ENCODE data around the gene CYB5R3.
A peak's percentile ranks its signal among the peaks of the same experiment; 100 is the strongest.

Gene CYB5R3

DNA sequence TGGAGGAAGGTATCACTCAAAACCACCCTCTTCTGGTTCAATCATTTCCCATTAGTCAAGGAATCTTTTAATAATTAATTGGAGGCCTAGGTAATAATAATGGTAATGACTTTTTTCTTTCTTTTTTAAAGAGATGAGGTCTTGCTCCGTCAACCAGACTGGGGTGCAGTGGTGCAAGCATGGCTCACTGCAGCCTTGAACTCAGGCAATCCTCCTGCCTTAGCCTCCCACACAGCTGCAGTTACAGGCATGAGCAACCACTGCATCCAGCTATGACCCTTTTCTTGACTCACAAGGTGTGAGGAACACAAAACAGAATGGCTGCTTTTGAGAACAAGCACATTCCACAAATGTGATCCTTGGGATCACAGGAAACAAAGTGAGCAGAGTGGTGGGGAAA lies 38.1 kb downstream of the CYB5R3 start:
- ATAC-seq: no peak

DNA sequence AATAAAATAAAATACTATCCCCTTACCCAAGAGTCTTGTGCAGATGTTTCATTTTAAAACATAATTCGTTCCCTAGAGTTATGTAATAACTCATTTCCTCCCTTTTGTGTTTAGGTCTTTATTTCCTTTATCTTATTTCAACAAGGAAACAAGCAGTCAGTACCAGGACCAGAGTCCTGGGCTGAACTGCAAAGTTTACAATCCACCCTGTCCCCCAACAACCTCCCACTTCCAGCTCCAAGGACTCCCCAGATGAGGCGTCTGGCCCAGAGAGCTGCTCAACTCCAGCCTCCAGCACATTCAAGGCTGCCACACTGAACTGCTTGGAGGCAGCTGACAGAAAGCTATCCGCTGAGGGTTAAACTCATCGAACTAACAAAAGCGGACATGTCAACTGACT lies 39.0 kb downstream of the CYB5R3 start:
- TF ChIP-seq CSDC2 (CRISPR knock-in tag; IDR thresholded peaks at IDR 0.05) (no peak), ARNTL (CRISPR knock-in tag; IDR thresholded peaks at IDR 0.05; ENCODE audit: borderline replicate concordance, low read depth) (no peak), ZNF70 (CRISPR knock-in tag; IDR thresholded peaks at IDR 0.05) (no peak), TCF4 (CRISPR knock-in tag; IDR thresholded peaks at IDR 0.05; ENCODE audit: borderline replicate concordance) (no peak), ZC3H10 (CRISPR knock-in tag; IDR thresholded peaks at IDR 0.05) (no peak), ZFP30 (CRISPR knock-in tag; IDR thresholded peaks at IDR 0.05) (no peak), ISL1 (CRISPR knock-in tag; IDR thresholded peaks at IDR 0.05) (no peak), RARB (CRISPR knock-in tag; IDR thresholded peaks at IDR 0.05) (no peak), BACH2 (CRISPR knock-in tag; IDR thresholded peaks at IDR 0.05; ENCODE audit: borderline replicate concordance) (no peak), ESRRG (CRISPR knock-in tag; IDR thresholded peaks at IDR 0.05) (no peak), SNAI2 (CRISPR knock-in tag; IDR thresholded peaks at IDR 0.05) (no peak), ZNF565 (CRISPR knock-in tag; conservative IDR thresholded peaks at IDR 0.05; ENCODE audit: low read depth) (no peak), ZNF8 (CRISPR knock-in tag; IDR thresholded peaks at IDR 0.05) (no peak), PPARA (CRISPR knock-in tag; IDR thresholded peaks at IDR 0.05; ENCODE audit: borderline replicate concordance) (no peak), GLIS3 (CRISPR knock-in tag; IDR thresholded peaks at IDR 0.05) (no peak), TOX (CRISPR knock-in tag; IDR thresholded peaks at IDR 0.05; ENCODE audit: borderline replicate concordance) (no peak)
- TF ChIP-seq, protein P1, sequence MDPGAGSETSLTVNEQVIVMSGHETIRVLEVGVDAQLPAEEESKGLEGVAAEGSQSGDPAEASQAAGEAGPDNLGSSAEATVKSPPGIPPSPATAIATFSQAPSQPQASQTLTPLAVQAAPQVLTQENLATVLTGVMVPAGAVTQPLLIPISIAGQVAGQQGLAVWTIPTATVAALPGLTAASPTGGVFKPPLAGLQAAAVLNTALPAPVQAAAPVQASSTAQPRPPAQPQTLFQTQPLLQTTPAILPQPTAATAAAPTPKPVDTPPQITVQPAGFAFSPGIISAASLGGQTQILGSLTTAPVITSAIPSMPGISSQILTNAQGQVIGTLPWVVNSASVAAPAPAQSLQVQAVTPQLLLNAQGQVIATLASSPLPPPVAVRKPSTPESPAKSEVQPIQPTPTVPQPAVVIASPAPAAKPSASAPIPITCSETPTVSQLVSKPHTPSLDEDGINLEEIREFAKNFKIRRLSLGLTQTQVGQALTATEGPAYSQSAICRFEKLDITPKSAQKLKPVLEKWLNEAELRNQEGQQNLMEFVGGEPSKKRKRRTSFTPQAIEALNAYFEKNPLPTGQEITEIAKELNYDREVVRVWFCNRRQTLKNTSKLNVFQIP (CRISPR knock-in tag; IDR thresholded peaks at IDR 0.05; ENCODE audit: borderline replicate concordance, low read depth): no peak
- TF ChIP-seq, protein P2, sequence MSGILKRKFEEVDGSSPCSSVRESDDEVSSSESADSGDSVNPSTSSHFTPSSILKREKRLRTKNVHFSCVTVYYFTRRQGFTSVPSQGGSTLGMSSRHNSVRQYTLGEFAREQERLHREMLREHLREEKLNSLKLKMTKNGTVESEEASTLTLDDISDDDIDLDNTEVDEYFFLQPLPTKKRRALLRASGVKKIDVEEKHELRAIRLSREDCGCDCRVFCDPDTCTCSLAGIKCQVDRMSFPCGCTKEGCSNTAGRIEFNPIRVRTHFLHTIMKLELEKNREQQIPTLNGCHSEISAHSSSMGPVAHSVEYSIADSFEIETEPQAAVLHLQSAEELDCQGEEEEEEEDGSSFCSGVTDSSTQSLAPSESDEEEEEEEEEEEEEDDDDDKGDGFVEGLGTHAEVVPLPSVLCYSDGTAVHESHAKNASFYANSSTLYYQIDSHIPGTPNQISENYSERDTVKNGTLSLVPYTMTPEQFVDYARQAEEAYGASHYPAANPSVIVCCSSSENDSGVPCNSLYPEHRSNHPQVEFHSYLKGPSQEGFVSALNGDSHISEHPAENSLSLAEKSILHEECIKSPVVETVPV (CRISPR knock-in tag; IDR thresholded peaks at IDR 0.05): no peak
- TF ChIP-seq, protein P3, sequence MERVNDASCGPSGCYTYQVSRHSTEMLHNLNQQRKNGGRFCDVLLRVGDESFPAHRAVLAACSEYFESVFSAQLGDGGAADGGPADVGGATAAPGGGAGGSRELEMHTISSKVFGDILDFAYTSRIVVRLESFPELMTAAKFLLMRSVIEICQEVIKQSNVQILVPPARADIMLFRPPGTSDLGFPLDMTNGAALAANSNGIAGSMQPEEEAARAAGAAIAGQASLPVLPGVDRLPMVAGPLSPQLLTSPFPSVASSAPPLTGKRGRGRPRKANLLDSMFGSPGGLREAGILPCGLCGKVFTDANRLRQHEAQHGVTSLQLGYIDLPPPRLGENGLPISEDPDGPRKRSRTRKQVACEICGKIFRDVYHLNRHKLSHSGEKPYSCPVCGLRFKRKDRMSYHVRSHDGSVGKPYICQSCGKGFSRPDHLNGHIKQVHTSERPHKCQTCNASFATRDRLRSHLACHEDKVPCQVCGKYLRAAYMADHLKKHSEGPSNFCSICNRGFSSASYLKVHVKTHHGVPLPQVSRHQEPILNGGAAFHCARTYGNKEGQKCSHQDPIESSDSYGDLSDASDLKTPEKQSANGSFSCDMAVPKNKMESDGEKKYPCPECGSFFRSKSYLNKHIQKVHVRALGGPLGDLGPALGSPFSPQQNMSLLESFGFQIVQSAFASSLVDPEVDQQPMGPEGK (CRISPR knock-in tag; IDR thresholded peaks at IDR 0.05; ENCODE audit: borderline replicate concordance): no peak
- TF ChIP-seq, protein P4, sequence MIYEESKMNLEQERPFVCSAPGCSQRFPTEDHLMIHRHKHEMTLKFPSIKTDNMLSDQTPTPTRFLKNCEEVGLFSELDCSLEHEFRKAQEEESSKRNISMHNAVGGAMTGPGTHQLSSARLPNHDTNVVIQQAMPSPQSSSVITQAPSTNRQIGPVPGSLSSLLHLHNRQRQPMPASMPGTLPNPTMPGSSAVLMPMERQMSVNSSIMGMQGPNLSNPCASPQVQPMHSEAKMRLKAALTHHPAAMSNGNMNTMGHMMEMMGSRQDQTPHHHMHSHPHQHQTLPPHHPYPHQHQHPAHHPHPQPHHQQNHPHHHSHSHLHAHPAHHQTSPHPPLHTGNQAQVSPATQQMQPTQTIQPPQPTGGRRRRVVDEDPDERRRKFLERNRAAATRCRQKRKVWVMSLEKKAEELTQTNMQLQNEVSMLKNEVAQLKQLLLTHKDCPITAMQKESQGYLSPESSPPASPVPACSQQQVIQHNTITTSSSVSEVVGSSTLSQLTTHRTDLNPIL (CRISPR knock-in tag; IDR thresholded peaks at IDR 0.05; ENCODE audit: low read depth): no peak
- no peak for ATAC-seq

More for the DNA sequence above, 38.1 kb downstream of the CYB5R3 start:
- no peak for TF ChIP-seq ZFP30 (CRISPR knock-in tag; IDR thresholded peaks at IDR 0.05)
- TF ChIP-seq PPARA (CRISPR knock-in tag; IDR thresholded peaks at IDR 0.05; ENCODE audit: borderline replicate concordance): no peak
- no peak for TF ChIP-seq ZNF565 (CRISPR knock-in tag; conservative IDR thresholded peaks at IDR 0.05; ENCODE audit: low read depth)
- TF ChIP-seq ZC3H10 (CRISPR knock-in tag; IDR thresholded peaks at IDR 0.05): no peak
- TF ChIP-seq RARB (CRISPR knock-in tag; IDR thresholded peaks at IDR 0.05): no peak
- no peak for TF ChIP-seq ARNTL (CRISPR knock-in tag; IDR thresholded peaks at IDR 0.05; ENCODE audit: borderline replicate concordance, low read depth)
- TF ChIP-seq, protein P2 (CRISPR knock-in tag; IDR thresholded peaks at IDR 0.05): no peak

DNA sequence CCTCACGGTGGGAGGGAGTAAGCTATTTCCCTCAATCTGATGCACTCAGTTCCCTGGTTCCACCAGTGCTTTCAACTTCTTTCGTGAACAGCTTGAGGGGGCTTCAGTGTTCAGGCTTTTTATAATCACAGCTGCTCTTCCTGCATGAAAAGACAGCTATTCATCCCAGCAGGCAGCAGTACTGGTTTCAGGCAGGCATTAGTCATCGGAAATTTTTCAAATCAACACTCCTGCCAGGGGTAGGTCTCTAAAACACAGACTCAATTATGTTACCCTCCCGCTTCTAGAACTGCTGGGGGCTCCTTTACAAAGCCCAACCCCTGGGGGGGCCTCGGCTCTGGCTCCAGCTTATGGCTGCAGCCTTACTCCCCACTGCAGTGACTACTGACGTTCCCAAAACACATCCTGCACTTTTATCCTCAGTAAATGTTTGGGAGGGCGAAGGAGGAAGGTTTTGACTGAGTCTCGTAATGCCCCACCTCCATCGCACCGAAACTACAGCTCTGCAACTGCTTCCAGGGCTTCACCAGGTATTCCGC lies 40.3 kb downstream of the CYB5R3 start:
- TF ChIP-seq ZFP3 (CRISPR knock-in tag; IDR thresholded peaks at IDR 0.05): no peak
- TF ChIP-seq, protein P3 (CRISPR knock-in tag; IDR thresholded peaks at IDR 0.05; ENCODE audit: borderline replicate concordance): no peak; the same call in 1 of the 2 replicates
- TF ChIP-seq, protein P1 (CRISPR knock-in tag; IDR thresholded peaks at IDR 0.05; ENCODE audit: borderline replicate concordance, low read depth): no peak
- no peak for TF ChIP-seq CSDC2 (CRISPR knock-in tag; IDR thresholded peaks at IDR 0.05)
- TF ChIP-seq ZNF565 (CRISPR knock-in tag; conservative IDR thresholded peaks at IDR 0.05; ENCODE audit: low read depth): no peak
- TF ChIP-seq OSR1 (CRISPR knock-in tag; IDR thresholded peaks at IDR 0.05): no peak
- no peak for TF ChIP-seq PPARA (CRISPR knock-in tag; IDR thresholded peaks at IDR 0.05; ENCODE audit: borderline replicate concordance)
- TF ChIP-seq ZC3H10 (CRISPR knock-in tag; IDR thresholded peaks at IDR 0.05): no peak
- no peak for TF ChIP-seq ZFP30 (CRISPR knock-in tag; IDR thresholded peaks at IDR 0.05)
- TF ChIP-seq ARNTL (CRISPR knock-in tag; IDR thresholded peaks at IDR 0.05; ENCODE audit: borderline replicate concordance, low read depth): no peak
- TF ChIP-seq TOX (CRISPR knock-in tag; IDR thresholded peaks at IDR 0.05; ENCODE audit: borderline replicate concordance): no peak
- no peak for TF ChIP-seq GLIS3 (CRISPR knock-in tag; IDR thresholded peaks at IDR 0.05)
- no peak for TF ChIP-seq ISL1 (CRISPR knock-in tag; IDR thresholded peaks at IDR 0.05)
- no peak for TF ChIP-seq TCF4 (CRISPR knock-in tag; IDR thresholded peaks at IDR 0.05; ENCODE audit: borderline replicate concordance)
- no peak for TF ChIP-seq BACH2 (CRISPR knock-in tag; IDR thresholded peaks at IDR 0.05; ENCODE audit: borderline replicate concordance)
- ATAC-seq: peak; percentile 71

Data from SK-N-SH treated with all-trans-retinoic acid at 6 μM for 48 hours (cell line).